H1 (cell line): Measurements from ENCODE around the gene PRICKLE2. TPM values are rescaled to one million over a fixed set of nuclear protein-coding genes. Genes with fewer than 3 reads are reported as not detected.

Experiments
- CTCF ChIA-PET: fragments of 300-600 bp; sonication (Branson Sonifier 250); formaldehyde crosslinking; loops from one replicate; lab custom pipeline; 2021; ENCODE audit not compliant: partially characterized antibody; lab: Charles Lee
- POLR2A ChIA-PET: fragments of 300-600 bp; sonication (Branson Sonifier 250); formaldehyde crosslinking; loops from one replicate; lab custom pipeline; 2021; ENCODE audit warnings: inconsistent platforms; ENCODE audit not compliant: partially characterized antibody; lab: Charles Lee
- DNase-seq, 2 experiments: peaks; one replicate each; pipeline versions ENCODE4 v3.0.0 to v3.0.0-alpha.2; 2010 to 2022; ENCODE audit warnings: low spot score in 2 of 2, low read depth in 1 of 2, mixed read lengths in 1 of 2
- FAIRE-seq: peaks from 2 replicates; lab custom pipeline; 2011; peaks lifted over from hg19 to GRCh38; lab: Jason Lieb, UNC
- H2AFZ ChIP-seq: 2 replicates; pipeline ENCODE4 v1.8.1; 2012; ENCODE audit warnings: low read length, inconsistent platforms
- H2AK5ac ChIP-seq: 2 replicates; pipeline ENCODE4 v1.6.1; 2013; ENCODE audit warnings: low read depth, low read length
- H2BK120ac ChIP-seq: replicated peaks from 2 replicates; pipeline ENCODE3; 2013; ENCODE audit warnings: low read depth, low read length, inconsistent platforms
- H2BK12ac ChIP-seq: 2 replicates; pipeline ENCODE4 v1.6.1; 2013; ENCODE audit warnings: low read depth, low read length
- H2BK15ac ChIP-seq: 2 replicates; pipeline ENCODE4 v1.6.1; 2013; ENCODE audit warnings: low read length
- H2BK20ac ChIP-seq: 2 replicates; pipeline ENCODE4 v1.6.1; 2013; ENCODE audit warnings: low read length
- H2BK5ac ChIP-seq: 2 replicates; pipeline ENCODE4 v1.6.1; 2013; ENCODE audit warnings: low read depth, low read length
- H3K14ac ChIP-seq: 2 replicates; pipeline ENCODE4 v1.6.1; 2013; ENCODE audit warnings: inconsistent platforms; ENCODE audit not compliant: insufficient read length
- H3K18ac ChIP-seq: 2 replicates; pipeline ENCODE4 v1.6.1; 2013; ENCODE audit warnings: low read length; ENCODE audit errors: extremely low read depth
- H3K23ac ChIP-seq: 2 replicates; pipeline ENCODE4 v1.6.1; 2013; ENCODE audit warnings: inconsistent platforms; ENCODE audit not compliant: insufficient read length
- H3K23me2 ChIP-seq: 2 replicates; pipeline ENCODE4 v1.6.1; 2013; ENCODE audit warnings: low read depth, low read length
- H3K27ac ChIP-seq: 2 replicates; pipeline ENCODE4 v1.6.1; 2011; ENCODE audit warnings: low read depth, low read length, inconsistent platforms
- H3K27me3 ChIP-seq, 4 experiments: replicated peaks in 1 of 4; 1 replicate in 1 of 4; 2 replicates in 3 of 4; pipeline versions ENCODE4 v1.6.1 to v1.8.1; 2011 to 2013; ENCODE audit warnings: low read length in 3 of 4, mild to moderate bottlenecking in 3 of 4, inconsistent platforms in 2 of 4, mixed read lengths in 2 of 4, moderate library complexity in 1 of 4; ENCODE audit not compliant: control insufficient read depth in 3 of 4, insufficient read depth in 3 of 4; ENCODE audit errors: extremely low read depth in 1 of 4
- H3K36me3 ChIP-seq, 4 experiments: 2 replicates each; pipeline versions ENCODE4 v1.6.1 to v1.8.1; 2011 to 2013; ENCODE audit warnings: mild to moderate bottlenecking in 4 of 4, low read length in 3 of 4, moderate library complexity in 2 of 4, control low read depth in 1 of 4, inconsistent platforms in 1 of 4; ENCODE audit not compliant: insufficient read depth in 4 of 4, control insufficient read depth in 2 of 4
- H3K4ac ChIP-seq: replicated peaks from 2 replicates; pipeline ENCODE3; 2013; ENCODE audit warnings: low read length, low read depth, mixed read lengths, inconsistent platforms; ENCODE audit not compliant: insufficient read length
- H3K4me1 ChIP-seq, 4 experiments: replicated peaks in 1 of 4; 1 replicate in 1 of 4; 2 replicates in 3 of 4; pipeline versions ENCODE4 v1.6.1 to v1.8.1; 2011 to 2013; ENCODE audit warnings: low read length in 3 of 4, inconsistent platforms in 2 of 4, mixed read lengths in 1 of 4; ENCODE audit not compliant: insufficient read depth in 4 of 4, control insufficient read depth in 3 of 4
- H3K4me2 ChIP-seq, 2 experiments: 2 replicates each; pipeline versions ENCODE4 v1.6.1 to v1.8.1; 2011 to 2013; ENCODE audit warnings: low read depth in 2 of 2, low read length in 2 of 2, control low read depth in 1 of 2, inconsistent platforms in 1 of 2, mild to moderate bottlenecking in 1 of 2; ENCODE audit not compliant: insufficient read depth in 1 of 2
- H3K4me3 ChIP-seq, 4 experiments: fragments of 200-600, 300-600 bp in 1 of 4; sonication (generic), shearing (Covaris generic), sonication (Bioruptor Twin) in 1 of 4; 2 replicates each; pipeline versions ENCODE4 v1.5.1 to v1.8.1; 2011 to 2016; ENCODE audit warnings: low read length in 4 of 4, low read depth in 3 of 4, control low read depth in 2 of 4, inconsistent platforms in 2 of 4, mild to moderate bottlenecking in 2 of 4, mixed read lengths in 1 of 4, moderate library complexity in 1 of 4; ENCODE audit not compliant: insufficient read depth in 2 of 4; ENCODE audit errors: extremely low read depth in 1 of 4
- H3K56ac ChIP-seq: replicated peaks from 2 replicates; pipeline ENCODE3; 2013; ENCODE audit warnings: low read depth, mild to moderate bottlenecking, mixed read lengths, low read length, inconsistent platforms; ENCODE audit not compliant: insufficient read length
- H3K79me1 ChIP-seq: 2 replicates; pipeline ENCODE4 v1.6.1; 2013; ENCODE audit warnings: low read depth, low read length, control low read depth
- H3K79me2 ChIP-seq, 2 experiments: 2 replicates each; pipeline versions ENCODE4 v1.6.1 to v1.8.1; 2012 to 2013; ENCODE audit warnings: low read length in 2 of 2, mild to moderate bottlenecking in 2 of 2, inconsistent platforms in 1 of 2; ENCODE audit not compliant: insufficient read depth in 2 of 2, control insufficient read depth in 1 of 2
- H3K9ac ChIP-seq, 4 experiments: replicated peaks in 1 of 4; 1 replicate in 1 of 4; 2 replicates in 3 of 4; pipeline versions ENCODE4 v1.6.1 to v1.8.1; 2011 to 2013; ENCODE audit warnings: low read depth in 3 of 4, low read length in 3 of 4, control low read depth in 2 of 4, mild to moderate bottlenecking in 2 of 4, moderate library complexity in 2 of 4, inconsistent platforms in 1 of 4; ENCODE audit errors: extremely low read depth in 1 of 4
- H3K9me3 ChIP-seq, 2 experiments: 2 replicates each; pipeline versions ENCODE4 v1.6.1 to v1.8.1; 2012 to 2013; ENCODE audit warnings: mild to moderate bottlenecking in 2 of 2, moderate library complexity in 2 of 2, control low read depth in 1 of 2, inconsistent platforms in 1 of 2, low read depth in 1 of 2, low read length in 1 of 2, mixed read lengths in 1 of 2; ENCODE audit not compliant: insufficient read depth in 2 of 2
- H4K20me1 ChIP-seq, 2 experiments: replicated peaks in 1 of 2; 2 replicates each; pipeline versions ENCODE3 to v1.8.1; 2011 to 2013; ENCODE audit warnings: inconsistent platforms in 2 of 2, low read length in 2 of 2, mild to moderate bottlenecking in 1 of 2; ENCODE audit not compliant: insufficient read depth in 2 of 2, control insufficient read depth in 1 of 2
- H4K5ac ChIP-seq: 2 replicates; pipeline ENCODE4 v1.6.1; 2013; ENCODE audit warnings: low read length, low read depth, mixed read lengths, inconsistent platforms; ENCODE audit not compliant: insufficient read length
- H4K8ac ChIP-seq: 2 replicates; pipeline ENCODE4 v1.8.0; 2013; ENCODE audit warnings: mild to moderate bottlenecking, moderate library complexity, low read length, inconsistent platforms; ENCODE audit not compliant: insufficient read depth; ENCODE audit errors: extremely low read depth
- H4K91ac ChIP-seq: replicated peaks from 2 replicates; pipeline ENCODE3; 2013; ENCODE audit warnings: low read length, mixed read lengths, inconsistent platforms; ENCODE audit not compliant: insufficient read length
- ASH2L ChIP-seq: fragments of 200-600, 300-600 bp; sonication (generic); IDR thresholded peaks from one replicate; pipeline ENCODE4 v1.7.1; 2017; ENCODE audit warnings: low read length
- ATF2 ChIP-seq: IDR thresholded peaks from 2 replicates; pipeline ENCODE4 v1.6.1; 2012; ENCODE audit warnings: low read length, inconsistent platforms
- CBX5 ChIP-seq: fragments of 300-800, 300-1000 bp; sonication (generic); IDR thresholded peaks from 2 replicates; pipeline ENCODE4 v1.7.1; 2016; ENCODE audit warnings: antibody characterized with exemption, low read length, low read depth
- CHD1 ChIP-seq: IDR thresholded peaks from 2 replicates; pipeline ENCODE4 v1.6.1; 2012; ENCODE audit warnings: low read depth, low read length, improper control_type of control experiment
- CREB1 ChIP-seq: IDR thresholded peaks from 2 replicates; pipeline ENCODE4 v1.6.1; 2012; ENCODE audit warnings: inconsistent platforms
- GTF2F1 ChIP-seq: IDR thresholded peaks from 2 replicates; pipeline ENCODE4 v1.6.1; 2012; ENCODE audit warnings: low read depth, low read length, improper control_type of control experiment, borderline replicate concordance
- MAFK ChIP-seq: IDR thresholded peaks from 2 replicates; pipeline ENCODE4 v1.6.1; 2012; ENCODE audit warnings: low read depth, mild to moderate bottlenecking, improper control_type of control experiment, low read length
- NRF1 ChIP-seq: IDR thresholded peaks from 2 replicates; pipeline ENCODE4 v1.6.1; 2011; ENCODE audit warnings: mild to moderate bottlenecking, low read depth, low read length, improper control_type of control experiment
- POLR2AphosphoS5 ChIP-seq: IDR thresholded peaks from 2 replicates; pipeline ENCODE4 v1.6.1; 2011; ENCODE audit warnings: low read depth, low read length
- SAP30 ChIP-seq: fragments of 300-600 bp; sonication (generic); IDR thresholded peaks from 2 replicates; pipeline ENCODE4 v1.7.1; 2012; ENCODE audit warnings: low read length, moderate library complexity, mild to moderate bottlenecking, inconsistent platforms; ENCODE audit not compliant: insufficient read depth, insufficient replicate concordance
- TCF12 ChIP-seq: IDR thresholded peaks from 2 replicates; pipeline ENCODE4 v1.6.1; 2011; ENCODE audit warnings: low read depth, mild to moderate bottlenecking, low read length
- WGBS, 2 experiments: shearing (Covaris generic) in 1 of 2; methylation state at CpG; one replicate each; pipeline versions ENCODE4 v1.1.6 to v1.1.7; 2013 to 2015; ENCODE audit warnings: low lambda C conversion rate in 2 of 2, mixed read lengths in 2 of 2, inconsistent platforms in 1 of 2, low coverage in 1 of 2, missing lambda C conversion rate in 1 of 2; ENCODE audit not compliant: insufficient replicate concordance in 2 of 2, insufficient coverage in 1 of 2, insufficient read length in 1 of 2; ENCODE audit errors: extremely low coverage in 1 of 2, missing lambda C conversion rate in 1 of 2; 5-methylcytosine and 5-hydroxymethylcytosine counted together
- polyA plus RNA-seq, 7 experiments: library from polyadenylated mRNA; depleted of rRNA in 3 of 7; stranded (reverse) in 5 of 7; unstranded in 2 of 7; fragments of >200 nt in 5 of 7; fragments of 200-250 nt in 2 of 7; gene quantifications; 1 replicate in 5 of 7; 2 replicates in 1 of 7; 4 replicates in 1 of 7; pipeline versions ENCODE4 v1.2.1 to v1.2.3, GENCODE V29; 2011 to 2013; ENCODE audit warnings: missing spikeins in 2 of 7, mixed read lengths in 2 of 7
- total RNA-seq: library from RNA; stranded (reverse); fragmentation: NEBNext Ultra II Directional; extraction: Animal tissue kit (Norgen Biotek cat#: 25700); gene quantifications from 2 replicates; pipeline ENCODE4 v1.2.1, GENCODE V29; 2021

Gene PRICKLE2
- total and polyA plus RNA-seq, 2 of the 8 experiments (the other 6 are each of a cell fraction or from before 2014, with no cell fraction given) = 2.9 to 8.0 TPM

- peaks cover 0 to 2% of the 10 kb centered on the region in 2 experiments for H4K20me1 ChIP-seq
- H3K79me1 ChIP-seq = no peaks in the 10 kb centered on the region
- H3K18ac ChIP-seq = no peak overlapping the region
- no peak overlapping the region for H2BK12ac ChIP-seq
- no peak overlapping the region for H3K14ac ChIP-seq
- no peak overlapping the region for H4K91ac ChIP-seq
- no peak overlapping the region for H2BK20ac ChIP-seq
- no peak overlapping the region for H3K4me2 ChIP-seq
- DNase-seq (no peak), FAIRE-seq (no peak)
- H2BK15ac ChIP-seq = no peak overlapping the region
- ChIA-PET CTCF (interaction anchor here (0.6 to 1.5 kb wide), 8 partner anchors 16 to 111 kb away, joined by 3 to 7 read pairs (median 4); partner anchors contain the start of gene PRICKLE2), POLR2A (interaction anchor here (2.6 kb wide), 1 partner anchor 9 kb away, joined by 6 read pairs; no protein-coding TSS in a partner anchor)
- 90% methylated on average over 14 of the region's 14 CpGs; no CpG with 5 or more reads in 1 of the 2 experiments for WGBS, 2 experiments
- H4K8ac ChIP-seq = no peak overlapping the region
- no peak overlapping the region for H3K9ac ChIP-seq
- H4K5ac ChIP-seq = no peak overlapping the region
- H2BK120ac ChIP-seq = no peak overlapping the region
- H2BK5ac ChIP-seq = no peak overlapping the region
- no peak overlapping the region for H3K56ac ChIP-seq
- no peak overlapping the region for H3K4ac ChIP-seq
- H3K27me3 ChIP-seq = no peaks in the 10 kb centered on the region
- H3K23ac ChIP-seq = no peak overlapping the region
- H3K27ac ChIP-seq = no peak overlapping the region
- H2AFZ ChIP-seq = no peak overlapping the region
- H3K23me2 ChIP-seq = peaks cover 8% of the 10 kb centered on the region; the same call in 1 of the 2 replicates
- H3K4me1 ChIP-seq = peaks cover 0 to 6% (median 2%) of the 10 kb centered on the region in 4 experiments; a peak in 2 of 7 replicates
- no peak overlapping the region for H3K4me3 ChIP-seq
- no peaks in the 10 kb centered on the region; a peak in 1 of 4 replicates for H3K79me2 ChIP-seq
- no peaks in the 10 kb centered on the region for H3K36me3 ChIP-seq
- no peaks in the 10 kb centered on the region for H3K9me3 ChIP-seq
- H2AK5ac ChIP-seq = no peak overlapping the region; the same call in 1 of the 2 replicates
- TF ChIP-seq SAP30 (no peak), MAFK (no peak), ASH2L (no peak), TCF12 (no peak), POLR2AphosphoS5 (no peak), NRF1 (no peak), CBX5 (no peak), GTF2F1 (no peak), CHD1 (no peak), CREB1 (no peak), ATF2 (no peak)
Observed at GRCh38 chr3:64207289-64208080, 17.8 kb downstream of the PRICKLE2 start.
